OCI-LY1 (cell line): Measurements from ENCODE around the gene RPL22L1.

ENCODE experiments used
- CTCF ChIP-seq: fragments of 200-600 bp; sonication (generic), shearing (Covaris generic); IDR thresholded peaks from 2 replicates; pipeline ENCODE4 v1.5.1; 2017; ENCODE audit warnings: mild to moderate bottlenecking, antibody characterized with exemption, low read length, moderate library complexity, mixed read lengths
- EZH2 ChIP-seq: fragments of 200-600 bp; sonication (generic), shearing (Covaris generic); IDR thresholded peaks from 2 replicates; pipeline ENCODE4 v1.8.0; 2017; ENCODE audit warnings: borderline replicate concordance, mixed run types, mild to moderate bottlenecking, antibody characterized with exemption, low read length, moderate library complexity, mixed read lengths

- TF ChIP-seq CTCF (no peak), EZH2 (no peak)
Measured at GRCh38 chr3:170905862-170906261, 35.9 kb upstream of the RPL22L1 start.
